Ascending aorta (tissue), 2 donors: ENCODE measurements around the gene SLCO3A1. TPM values are rescaled to one million over a fixed set of nuclear protein-coding genes. Genes with fewer than 3 reads are reported as not detected.

Experiments used
- DNase-seq, 2 donors: peaks; one replicate each; pipeline ENCODE4 v3.0.0-alpha.2; 2019; ENCODE audit warnings: low spot score in 2 of 2
- H3K27ac ChIP-seq, 2 donors: fragments of 200-600 bp; sonication (generic); one replicate each; pipeline ENCODE4 v1.5.1; 2016 to 2017; ENCODE audit warnings: mild to moderate bottlenecking in 1 of 2
- H3K27me3 ChIP-seq: fragments of 200-600 bp; sonication (generic); one replicate; pipeline ENCODE4 v1.5.1; 2017
- H3K36me3 ChIP-seq, 2 donors: fragments of 200-600 bp; sonication (generic); one replicate each; pipeline ENCODE4 v1.5.1; 2016
- H3K4me1 ChIP-seq, 2 donors: fragments of 200-600 bp; sonication (generic); one replicate each; pipeline ENCODE4 v1.5.1; 2016 to 2017; ENCODE audit warnings: mild to moderate bottlenecking in 1 of 2
- H3K4me3 ChIP-seq, 2 donors: fragments of 200-600 bp; sonication (generic); one replicate each; pipeline ENCODE4 v1.5.1; 2016 to 2017; ENCODE audit warnings: mild to moderate bottlenecking in 1 of 2
- H3K9me3 ChIP-seq, 2 donors: fragments of 200-600 bp; sonication (generic); one replicate each; pipeline ENCODE4 v1.5.1; 2016
- CTCF ChIP-seq, 3 experiments: fragments of 200-600 bp in 2 of 3; fragments of 450-650 bp in 1 of 3; sonication (generic) in 2 of 3; IDR thresholded peaks; one replicate each; pipeline ENCODE4 v1.5.1; 2016 to 2019; ENCODE audit warnings: antibody characterized with exemption in 3 of 3, mild to moderate bottlenecking in 1 of 3, moderate library complexity in 1 of 3
- intact Hi-C: fragments of 100-400 bp; cut with DNase I; formaldehyde crosslinking; loops from one replicate; pipeline ENCODE4 v1.15.1; 2023
- total RNA-seq: library from RNA; depleted of rRNA; stranded (reverse); fragments of >200 nt; gene quantifications from one replicate; pipeline ENCODE4 v1.1.0, GENCODE V29; 2016

Gene SLCO3A1
- total RNA-seq, 1 donor from 2014 or later = 53.2 TPM

GRCh38 chr15:91874992-91875660 lies 21.6 kb downstream of the SLCO3A1 start:
- TF ChIP-seq CTCF (IDR thresholded peaks at IDR 0.05) = no peak
- intact Hi-C loops = no loop called here
- Histone ChIP-seq H3K27ac (no peak overlapping the region), H3K4me1 (no peaks in the 10 kb centered on the region), H3K36me3 (no peaks in the 10 kb centered on the region), H3K27me3 (no peaks in the 10 kb centered on the region), H3K9me3 (no peaks in the 10 kb centered on the region), H3K4me3 (no peak overlapping the region)
- DNase-seq = no peak

DNA sequence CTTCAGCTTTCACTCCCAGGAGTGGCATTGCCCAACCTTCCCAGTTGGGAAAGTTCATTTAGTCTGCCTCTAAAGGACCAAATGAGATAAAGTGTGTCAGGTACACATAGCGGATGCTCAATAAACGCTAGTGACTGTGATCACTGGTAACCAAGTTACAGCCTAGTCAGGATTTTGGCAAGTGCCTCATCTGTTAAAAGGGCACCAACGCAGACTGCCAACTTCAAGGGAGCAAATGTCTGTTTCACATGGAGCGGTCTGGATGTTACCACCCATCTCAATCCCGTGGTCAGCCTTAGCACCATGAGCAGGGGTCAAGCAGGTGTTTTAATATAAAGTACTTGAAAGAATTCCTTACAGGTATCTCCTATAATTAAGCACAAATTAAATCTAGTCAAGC lies 22.7 kb downstream of the SLCO3A1 start:
- TF ChIP-seq CTCF (IDR thresholded peaks at IDR 0.05) = no peak
- Histone ChIP-seq H3K27me3 (no peaks in the 10 kb centered on the region), H3K4me1 (no peaks in the 10 kb centered on the region), H3K27ac (no peak overlapping the region), H3K36me3 (no peaks in the 10 kb centered on the region), H3K9me3 (no peaks in the 10 kb centered on the region), H3K4me3 (no peak overlapping the region)
- intact Hi-C loops = no loop called here
- DNase-seq = no peak

- intact Hi-C loops = no loop called here
- Histone ChIP-seq H3K4me3 (no peak overlapping the region), H3K9me3 (no peaks in the 10 kb centered on the region), H3K4me1 (no peaks in the 10 kb centered on the region), H3K27ac (no peak overlapping the region), H3K27me3 (no peaks in the 10 kb centered on the region), H3K36me3 (no peaks in the 10 kb centered on the region)
- TF ChIP-seq CTCF (IDR thresholded peaks at IDR 0.05) = no peak
- DNase-seq = no peak
Observed at GRCh38 chr15:91878319-91878870, 24.9 kb downstream of the SLCO3A1 start.

GRCh38 chr15:91879158-91879557 lies 25.6 kb downstream of the SLCO3A1 start:
- H3K36me3 ChIP-seq = no peaks in the 10 kb centered on the region
- TF ChIP-seq CTCF (IDR thresholded peaks at IDR 0.05) = no peak
- H3K4me3 ChIP-seq = no peak overlapping the region
- H3K9me3 ChIP-seq = no peaks in the 10 kb centered on the region
- no peak for DNase-seq
- intact Hi-C loops = no loop called here
- H3K27me3 ChIP-seq = no peaks in the 10 kb centered on the region
- no peaks in the 10 kb centered on the region for H3K4me1 ChIP-seq
- H3K27ac ChIP-seq = no peak overlapping the region

DNA sequence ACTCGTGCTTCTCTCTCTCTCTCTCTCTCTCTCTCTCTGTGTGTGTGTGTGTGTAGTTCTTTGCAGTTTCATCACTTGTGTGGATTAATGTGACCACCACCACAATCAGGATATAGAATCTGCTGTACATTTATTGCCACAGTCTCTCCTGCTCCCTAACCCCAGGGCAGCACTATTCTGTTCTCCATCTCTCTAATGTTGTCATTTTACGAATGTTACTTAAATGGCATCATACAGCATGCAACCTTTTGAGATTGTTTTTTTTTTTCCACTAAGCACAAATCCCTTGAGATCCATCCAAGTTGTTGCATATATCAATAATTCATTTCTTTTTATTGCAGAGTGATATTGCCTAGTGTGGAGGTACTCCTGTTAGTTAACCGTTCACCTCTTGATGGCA lies 26.9 kb downstream of the SLCO3A1 start:
- no peaks in the 10 kb centered on the region for H3K9me3 ChIP-seq
- no peaks in the 10 kb centered on the region for H3K4me1 ChIP-seq
- intact Hi-C loops = no loop called here
- no peak overlapping the region for H3K27ac ChIP-seq
- DNase-seq = no peak
- H3K36me3 ChIP-seq = no peaks in the 10 kb centered on the region
- no peak overlapping the region for H3K4me3 ChIP-seq
- TF ChIP-seq CTCF (IDR thresholded peaks at IDR 0.05) = no peak
- H3K27me3 ChIP-seq = no peaks in the 10 kb centered on the region
